ENCODE results near the gene ADGRD1. TPM values are rescaled to one million over a fixed set of nuclear protein-coding genes. Genes with fewer than 3 reads are reported as not detected.

ADGRD1 gene
- total and polyA plus RNA-seq, 2 of the 8 experiments (the other 6 are each of a cell fraction or from before 2014, with no cell fraction given): 0.36 to 0.48 TPM

- TF ChIP-seq SP2 (IDR thresholded peaks at IDR 0.05; ENCODE audit: low read length) (no peak), SRF (IDR thresholded peaks at IDR 0.05; ENCODE audit: low read depth, low read length) (no peak), CREB1 (IDR thresholded peaks at IDR 0.05) (no peak), HDAC6 (IDR thresholded peaks at IDR 0.05; ENCODE audit: low read depth, low read length) (no peak), ATF3 (IDR thresholded peaks at IDR 0.05; ENCODE audit: insufficient read depth, low read depth, low read length) (no peak), SUZ12 (IDR thresholded peaks at IDR 0.05; ENCODE audit: low read length) (no peak)
Observed at GRCh38 chr12:131005161-131006035, 51.7 kb downstream of the ADGRD1 start (continued).

Measured in H1 (cell line).